K562 (cell line): ENCODE results near the gene ZNF768. TPM values are rescaled to one million over a fixed set of nuclear protein-coding genes. Genes with fewer than 3 reads are reported as not detected.

Experiments used
- ASH1L ChIP-seq: fragments of 450-650 bp; IDR thresholded peaks from 2 replicates; pipeline ENCODE4 v1.6.1; 2018; ENCODE audit warnings: borderline replicate concordance, mild to moderate bottlenecking, low read depth; ENCODE audit not compliant: partially characterized antibody
- ATF7 ChIP-seq: fragments of 450-650 bp; IDR thresholded peaks from 2 replicates; pipeline ENCODE4 v1.7.1; 2014; ENCODE audit warnings: mild to moderate bottlenecking, moderate library complexity
- CLOCK ChIP-seq: fragments of 250-450 bp; sonication (Bioruptor Pico); IDR thresholded peaks from 2 replicates; pipeline ENCODE4 v1.4.0; 2020; ENCODE audit warnings: mild to moderate bottlenecking, moderate library complexity, borderline replicate concordance
- ESRRB ChIP-seq: fragments of 250-450 bp; sonication (Bioruptor Pico); IDR thresholded peaks from 2 replicates; pipeline ENCODE4 v1.5.0; 2020; ENCODE audit warnings: mild to moderate bottlenecking, moderate library complexity, borderline replicate concordance
- ETV6 ChIP-seq, 3 experiments: fragments of 150-350 bp in 1 of 3; sonication (generic) in 1 of 3; formaldehyde crosslinking in 1 of 3; IDR thresholded peaks; 2 replicates each; pipeline versions ENCODE4 v1.6.1 to v1.8.0; 2014 to 2022; ENCODE audit warnings: borderline replicate concordance in 2 of 3, low read depth in 2 of 3, antibody characterized with exemption in 1 of 3, low read length in 1 of 3, mild to moderate bottlenecking in 1 of 3, missing genetic modification reagents in 1 of 3
- FOXJ2 ChIP-seq: fragments of 200-800 bp; sonication (Bioruptor generic); IDR thresholded peaks from 2 replicates; pipeline ENCODE4 v1.6.1; 2016; ENCODE audit warnings: missing genetic modification characterization, missing compliant biosample characterization
- HDGF ChIP-seq: fragments of 450-650 bp; IDR thresholded peaks from 2 replicates; pipeline ENCODE4 v1.6.1; 2016
- HMG20A ChIP-seq: fragments of 450-650 bp; formaldehyde crosslinking; conservative IDR thresholded peaks from 2 replicates; pipeline ENCODE4 v1.4.0; 2020; ENCODE audit warnings: mild to moderate bottlenecking, mixed read lengths
- MTA3 ChIP-seq: fragments of 450-650 bp; formaldehyde crosslinking; IDR thresholded peaks from 2 replicates; pipeline ENCODE4 v1.6.1; 2017; ENCODE audit warnings: mild to moderate bottlenecking, borderline replicate concordance
- RNF219 ChIP-seq: fragments of 250-450 bp; sonication (Bioruptor Pico); IDR thresholded peaks from 2 replicates; pipeline ENCODE4 v1.5.0; 2022; ENCODE audit warnings: mild to moderate bottlenecking
- STAT5B ChIP-seq: fragments of 250-450 bp; sonication (Bioruptor Pico); IDR thresholded peaks from 2 replicates; pipeline ENCODE4 v1.8.0; 2021; ENCODE audit warnings: mild to moderate bottlenecking, inconsistent platforms
- TCF15 ChIP-seq: fragments of 250-450 bp; sonication (Bioruptor Pico); IDR thresholded peaks from 2 replicates; pipeline ENCODE4 v1.8.0; 2022; ENCODE audit warnings: moderate library complexity, mild to moderate bottlenecking, inconsistent platforms
- TRIM25 ChIP-seq: fragments of 450-650 bp; IDR thresholded peaks from 2 replicates; pipeline ENCODE4 v1.7.0; 2016; ENCODE audit warnings: borderline replicate concordance
- XRCC5 ChIP-seq: fragments of 200-400 bp; formaldehyde crosslinking; IDR thresholded peaks from 2 replicates; pipeline ENCODE4 v1.6.1; 2017; ENCODE audit warnings: low read depth, mild to moderate bottlenecking, low read length
- ZBTB8A ChIP-seq: fragments of 450-650 bp; IDR thresholded peaks from 2 replicates; pipeline ENCODE4 v1.6.1; 2018; ENCODE audit warnings: mild to moderate bottlenecking, moderate library complexity; ENCODE audit not compliant: partially characterized antibody
- ZC3H11A ChIP-seq: IDR thresholded peaks from 2 replicates; pipeline ENCODE4 v1.6.1; 2012; ENCODE audit warnings: low read depth, low read length, improper control_type of control experiment
- ZC3H8 ChIP-seq: fragments of 450-650 bp; IDR thresholded peaks from 2 replicates; pipeline ENCODE4 v1.6.1; 2017
- ZNF354B ChIP-seq: fragments of 250-450 bp; sonication (Bioruptor Pico); IDR thresholded peaks from 2 replicates; pipeline ENCODE4 v1.4.0; 2020
- ZNF644 ChIP-seq: fragments of 200-800 bp; sonication (Bioruptor generic); IDR thresholded peaks from 2 replicates; pipeline ENCODE4 v1.6.1; 2016; ENCODE audit warnings: low read depth, missing genetic modification characterization, missing compliant biosample characterization
- polyA plus RNA-seq, 8 experiments: library from polyadenylated mRNA; depleted of rRNA in 4 of 8; stranded (reverse) in 5 of 8; unstranded in 3 of 8; fragments of >200 nt; fragmentation: Nextera tagmentation in 2 of 8; fragmentation: Illumina TruSeq in 1 of 8; extraction: Ambion mirVana in 2 of 8; extraction: Trizol in 1 of 8; gene quantifications; 2 replicates each; pipeline versions ENCODE4 v1.2.1 to v1.2.3, GENCODE V29; 2011 to 2014; ENCODE audit warnings: inconsistent platforms in 1 of 8, missing spikeins in 1 of 8
- total RNA-seq, 7 experiments: library from RNA; depleted of rRNA in 6 of 7; stranded (reverse); fragments of >200 nt in 6 of 7; fragmentation: Illumina TruSeq in 2 of 7; extraction: Trizol in 2 of 7; gene quantifications; 2 replicates each; pipeline versions ENCODE4 v1.2.1 to v1.2.3, GENCODE V29; 2011 to 2021; ENCODE audit warnings: low replicate concordance in 1 of 7

The ZNF768 gene
- total and polyA plus RNA-seq, 9 of the 15 experiments (the other 6 are each of a cell fraction or from before 2014, with no cell fraction given): 0.13 to 50.7 (median 26.9) TPM

- no peak for TF ChIP-seq CLOCK (CRISPR knock-in tag)
- no peak for TF ChIP-seq RNF219 (CRISPR knock-in tag)
- TF ChIP-seq MTA3: no peak; the same call in 1 of the 2 replicates
- no peak for TF ChIP-seq ZBTB8A
- no peak for TF ChIP-seq HDGF
- no peak for TF ChIP-seq ETV6 (IDR thresholded peaks at IDR 0.05; ENCODE audit: borderline replicate concordance in 1 of 2, low read depth in 2 of 2, low read length in 1 of 2)
- no peak for TF ChIP-seq ETV6 (CRISPR knock-in tag; IDR thresholded peaks at IDR 0.05; ENCODE audit: borderline replicate concordance)
- TF ChIP-seq ZC3H8: no peak
- TF ChIP-seq HMG20A (CRISPR knock-in tag): no peak
- TF ChIP-seq FOXJ2 (tag): peak; percentile 86
- no peak for TF ChIP-seq TRIM25
- TF ChIP-seq TCF15: no peak
- TF ChIP-seq XRCC5: no peak
- TF ChIP-seq ASH1L: no peak
- no peak for TF ChIP-seq ESRRB
- TF ChIP-seq ZNF644: no peak
- no peak for TF ChIP-seq STAT5B (CRISPR knock-in tag)
- peak; percentile 79; the same call in 1 of the 2 replicates for TF ChIP-seq ATF7
- TF ChIP-seq ZNF354B: no peak
- TF ChIP-seq ZC3H11A: no peak
Observed at GRCh38 chr16:30557957-30558788, 31.8 kb upstream of the ZNF768 start, which contains the start of gene ZNF764 (continued).
